ENCODE results near the gene DCST2.
"Not testable (repeated sequence)": the region's sequence is repeated elsewhere in the genome, so short reads cannot be mapped to it uniquely, and the experiment has no call there.

Gene DCST2

GRCh38 chr1:154998818-154999570 lies 34.6 kb downstream of the DCST2 start:
- DNase-seq (ENCODE audit: low read depth) = peak; percentile 52

GRCh38 chr1:154998201-154998780 lies 35.3 kb downstream of the DCST2 start:
- DNase-seq (ENCODE audit: low read depth) = no peak

- DNase-seq (ENCODE audit: low read depth) = no peak
These were observed 36.4 kb downstream of the DCST2 start for GRCh38 chr1:154996966-154997701.

GRCh38 chr1:154995301-154995983 lies 38.1 kb downstream of the DCST2 start:
- not testable (repeated sequence) for DNase-seq (ENCODE audit: low read depth)

- no peak for DNase-seq (ENCODE audit: low read depth)
These were observed 39.0 kb downstream of the DCST2 start for GRCh38 chr1:154994591-154994990.

GRCh38 chr1:154994269-154994587 lies 39.4 kb downstream of the DCST2 start:
- DNase-seq (ENCODE audit: low read depth) = no peak

- DNase-seq (ENCODE audit: low read depth) = no peak
These were observed 39.9 kb downstream of the DCST2 start, which contains the start of gene LENEP for GRCh38 chr1:154993572-154994268. Gene LENEP (plus strand): TSS chr1:154993586. CDS start chr1:154993608, 22 bp downstream.

GRCh38 chr1:154992721-154993571 lies 40.6 kb downstream of the DCST2 start:
- no peak for DNase-seq (ENCODE audit: low read depth)

- no peak for DNase-seq (ENCODE audit: low read depth)
These were observed 43.3 kb downstream of the DCST2 start for GRCh38 chr1:154990276-154990675.

GRCh38 chr1:154989195-154989860 lies 44.3 kb downstream of the DCST2 start:
- DNase-seq (ENCODE audit: low read depth) = no peak

- DNase-seq (ENCODE audit: low read depth) = no peak
These were observed 45.3 kb downstream of the DCST2 start for GRCh38 chr1:154988058-154988954.

GRCh38 chr1:154987326-154987725 lies 46.3 kb downstream of the DCST2 start:
- DNase-seq (ENCODE audit: low read depth) = no peak

- DNase-seq (ENCODE audit: low read depth) = not testable (repeated sequence)
These were observed 46.8 kb downstream of the DCST2 start for GRCh38 chr1:154986736-154987135.

GRCh38 chr1:154983776-154984466 lies 49.7 kb downstream of the DCST2 start:
- no peak for DNase-seq (ENCODE audit: low read depth)

- DNase-seq (ENCODE audit: low read depth) = peak; percentile 90
These were observed 50.5 kb downstream of the DCST2 start, which contains the start of gene FLAD1 for GRCh38 chr1:154982897-154983648. Gene FLAD1 (plus strand): TSS chr1:154983344. CDS start chr1:154983695, 351 bp downstream.

- no peak for DNase-seq (ENCODE audit: low read depth)
These were observed 51.2 kb downstream of the DCST2 start for GRCh38 chr1:154982341-154982740.

- DNase-seq (ENCODE audit: low read depth) = no peak
These were observed 55.2 kb downstream of the DCST2 start for GRCh38 chr1:154978360-154978759.

- not testable (repeated sequence) for DNase-seq (ENCODE audit: low read depth)
These were observed 55.8 kb downstream of the DCST2 start for GRCh38 chr1:154977762-154978161.

Data from activated T-helper 1 cell treated with Interleukin-2 at 50 U/mL for 16 hours (primary cell).